KG1 (cell line): ENCODE data around the gene HSP90AA1.
"Not testable (repeated sequence)": the region's sequence is repeated elsewhere in the genome, so short reads cannot be mapped to it uniquely, and the experiment has no call there.

Experiments used
- DNase-seq: peaks from one replicate; lab custom pipeline; 2025; lab: John Stamatoyannopoulos, UW

The HSP90AA1 gene

DNA sequence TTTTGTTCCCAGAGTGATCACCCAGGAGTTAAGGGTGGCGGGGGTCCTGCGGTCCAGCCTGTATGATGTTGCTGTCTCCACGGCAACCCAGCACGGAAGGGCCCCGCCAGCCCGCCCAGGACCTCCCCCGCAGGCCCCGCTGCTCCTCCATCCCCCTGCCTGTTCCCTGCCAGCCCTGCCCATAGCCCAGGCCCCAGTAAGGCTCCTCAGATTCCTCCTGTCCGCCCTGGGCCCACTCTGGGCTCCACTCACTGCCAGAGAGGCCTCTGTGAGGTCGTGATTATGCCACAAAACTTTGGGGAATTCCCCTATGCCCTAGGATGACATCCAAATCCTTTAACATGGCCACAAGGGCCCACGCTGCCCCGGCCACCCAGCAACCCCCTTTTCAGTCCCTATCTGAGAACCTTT, 20.8 kb downstream of the HSP90AA1 start:
- DNase-seq: no peak

DNA sequence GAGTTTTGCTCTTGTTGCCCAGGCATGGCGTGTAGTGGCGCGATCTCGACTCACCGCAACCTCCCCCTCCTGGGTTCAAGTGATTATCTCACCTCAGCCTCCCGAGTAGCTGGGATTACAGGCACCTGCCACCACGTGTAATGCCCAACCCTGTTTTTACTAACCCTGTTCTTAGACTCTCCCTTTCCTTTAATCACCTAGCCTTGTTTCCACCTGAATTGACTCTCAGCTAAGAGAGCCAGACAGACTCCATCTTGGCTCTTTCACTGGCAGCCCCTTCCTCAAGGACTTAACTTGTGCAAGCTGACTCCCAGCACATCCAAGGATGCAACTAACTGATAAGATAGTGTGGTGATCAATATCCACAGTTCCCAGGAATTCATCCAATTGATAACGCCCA, 22.3 kb downstream of the HSP90AA1 start:
- DNase-seq: not testable (repeated sequence)

DNA sequence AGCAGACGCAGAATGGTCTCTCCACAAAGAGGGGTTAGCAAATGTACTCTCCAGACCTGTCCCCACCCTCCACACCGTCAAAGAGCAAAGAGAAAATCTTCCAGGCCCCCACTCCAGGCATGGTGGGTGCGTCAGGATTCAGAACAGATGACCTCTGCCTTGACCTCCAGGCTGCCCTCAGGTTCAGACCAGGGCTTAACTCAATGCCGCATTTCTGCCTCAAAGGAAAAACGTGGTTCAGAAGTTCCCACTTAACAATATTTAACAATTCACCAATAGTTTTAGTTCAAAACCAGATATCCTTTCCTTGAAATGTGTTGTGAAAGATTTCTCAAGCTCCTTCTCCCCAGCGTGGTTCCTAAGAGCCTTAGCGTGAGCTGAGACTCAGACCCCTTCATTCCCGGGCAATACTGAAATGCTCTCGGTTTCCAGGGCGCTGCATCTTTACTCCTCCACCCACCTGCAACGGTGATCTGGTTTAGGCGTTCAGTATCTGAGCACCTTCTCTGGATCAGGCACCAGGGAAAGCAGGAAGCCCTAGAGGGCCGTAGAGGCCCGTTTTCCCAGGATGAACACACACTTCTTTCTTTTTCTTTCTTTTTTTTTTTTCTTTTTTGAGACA, 22.9 kb downstream of the HSP90AA1 start:
- DNase-seq: no peak

DNA sequence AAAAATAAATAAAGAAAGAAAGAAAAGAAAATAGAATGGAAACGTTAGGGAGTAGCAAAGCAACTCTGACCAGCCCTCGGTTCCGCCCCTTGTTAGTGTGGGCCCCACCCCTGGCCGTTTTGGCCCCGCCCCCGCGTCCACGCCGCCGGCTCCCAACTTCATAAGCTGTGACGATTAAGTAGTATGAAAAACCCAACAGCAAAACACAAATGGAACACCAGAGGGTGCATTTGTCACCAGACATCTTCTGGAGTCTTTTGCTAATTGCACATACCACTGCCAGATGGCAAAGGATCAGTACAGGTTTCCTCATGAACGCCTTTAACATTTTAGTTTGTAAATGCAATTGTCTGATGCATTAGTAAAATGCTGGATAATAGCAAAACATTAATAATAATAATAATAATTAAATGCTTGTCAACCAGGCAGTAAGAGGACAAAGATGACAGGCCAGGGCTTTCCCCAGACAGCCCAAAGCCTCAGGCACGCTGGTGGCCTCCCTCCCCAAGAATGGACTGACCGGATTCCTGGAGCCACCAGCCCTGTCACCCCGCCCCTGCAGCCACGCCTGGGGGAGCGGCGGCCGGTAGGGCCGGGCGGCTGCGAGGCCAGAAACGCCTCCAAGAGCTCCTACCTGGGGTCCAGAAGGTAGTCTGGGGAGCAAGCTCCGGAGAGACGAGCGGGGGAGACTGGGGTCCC, 23.6 kb downstream of the HSP90AA1 start:
- DNase-seq: peak; percentile 72

DNA sequence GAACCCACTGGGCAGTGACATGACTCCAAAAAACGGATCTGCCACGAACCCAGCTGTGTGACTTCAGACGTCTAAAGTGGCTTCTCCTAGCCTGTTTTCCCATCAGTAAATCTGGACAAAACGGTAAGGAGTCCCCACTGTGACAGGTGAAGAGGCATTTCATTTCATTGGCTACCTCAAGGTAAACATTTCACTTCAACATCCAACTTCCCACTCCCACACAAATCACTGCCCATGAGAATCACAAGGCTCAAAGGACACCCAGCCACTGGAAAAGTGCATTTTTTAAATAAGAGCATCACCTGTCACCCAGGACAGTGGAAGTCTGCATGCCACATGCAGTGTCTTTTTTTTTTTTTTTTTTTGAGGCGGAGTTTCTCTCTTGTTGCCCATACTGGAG, 27.9 kb downstream of the HSP90AA1 start:
- no peak for DNase-seq

DNA sequence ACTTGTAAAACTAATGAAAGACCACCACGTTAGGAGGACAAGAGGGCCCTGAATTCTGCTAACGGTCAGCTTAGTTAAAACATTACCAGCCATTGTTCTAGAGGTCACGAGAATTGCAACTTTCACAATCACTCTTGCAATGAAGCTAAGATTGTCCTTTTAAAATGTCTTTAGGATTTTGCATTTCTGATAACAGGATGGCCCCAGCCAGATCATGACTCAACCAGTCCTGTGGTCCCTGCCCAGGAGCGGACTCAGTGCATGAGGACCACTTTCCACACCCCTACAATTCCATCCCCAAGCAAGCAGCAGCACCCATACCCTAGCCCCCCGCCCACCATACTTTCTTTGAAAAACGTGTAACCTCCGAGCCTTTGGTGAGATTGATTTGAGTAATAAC, 28.7 kb downstream of the HSP90AA1 start:
- no peak for DNase-seq

DNA sequence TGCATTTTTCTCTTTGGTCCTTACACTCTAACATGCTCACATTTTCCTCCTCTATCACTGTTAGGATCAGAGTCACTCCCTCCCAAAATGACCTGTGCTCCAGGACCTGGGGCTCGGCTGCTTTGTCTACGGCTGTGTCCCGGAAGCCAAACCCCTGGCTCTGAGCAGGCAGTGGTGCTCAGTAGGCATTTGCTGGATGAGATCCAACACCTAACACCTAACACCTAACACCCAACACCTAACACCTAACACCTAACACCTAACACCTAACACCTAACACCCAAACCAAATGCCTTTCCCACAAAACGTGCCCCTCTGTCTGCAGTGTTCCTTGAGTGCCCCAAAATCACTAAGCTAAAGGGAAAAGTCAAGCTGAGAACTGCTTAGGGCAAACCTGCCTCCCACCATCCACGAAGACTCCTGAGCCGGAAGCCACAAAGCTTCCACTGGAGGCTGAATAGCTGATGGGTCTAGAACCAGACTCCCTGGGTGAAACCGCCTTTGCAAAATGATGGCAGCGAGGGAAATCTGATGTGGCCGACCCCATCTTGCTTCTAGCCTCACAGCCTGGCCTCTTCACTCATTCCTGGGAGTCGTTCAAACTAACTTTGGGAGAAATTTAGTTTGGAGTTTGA, 29.2 kb downstream of the HSP90AA1 start:
- DNase-seq: no peak

DNA sequence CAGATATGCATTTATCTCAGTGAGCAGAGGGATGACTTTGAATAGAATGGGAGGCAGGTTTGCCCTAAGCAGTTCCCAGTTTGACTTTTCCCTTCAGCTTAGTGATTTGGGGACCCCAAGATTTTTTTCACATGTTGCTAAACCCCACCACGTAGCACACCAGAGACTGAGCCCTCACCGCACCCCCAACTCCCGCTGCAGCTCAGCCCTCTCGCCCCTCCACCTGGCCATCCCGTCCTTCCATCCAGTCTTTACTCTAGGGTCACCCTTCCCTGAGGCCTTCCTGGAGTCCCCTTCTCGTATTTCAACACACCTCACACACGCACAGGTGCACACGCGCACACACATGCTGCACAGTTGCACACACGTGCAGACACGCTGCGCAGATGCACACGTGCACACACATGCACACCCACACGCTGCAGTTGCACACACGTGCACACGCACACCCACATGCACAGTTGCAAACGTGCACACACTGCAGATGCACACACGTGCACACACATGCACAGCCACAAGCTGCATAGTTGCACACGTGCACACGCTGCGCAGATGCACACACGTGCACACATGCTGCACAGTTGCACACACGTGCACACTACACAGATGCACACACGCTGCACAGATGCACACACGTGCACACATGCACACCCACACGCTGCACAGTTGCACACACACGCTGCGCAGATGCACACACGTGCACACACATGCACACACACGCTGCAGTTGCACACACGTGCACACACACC, 30.0 kb downstream of the HSP90AA1 start:
- DNase-seq: no peak

DNA sequence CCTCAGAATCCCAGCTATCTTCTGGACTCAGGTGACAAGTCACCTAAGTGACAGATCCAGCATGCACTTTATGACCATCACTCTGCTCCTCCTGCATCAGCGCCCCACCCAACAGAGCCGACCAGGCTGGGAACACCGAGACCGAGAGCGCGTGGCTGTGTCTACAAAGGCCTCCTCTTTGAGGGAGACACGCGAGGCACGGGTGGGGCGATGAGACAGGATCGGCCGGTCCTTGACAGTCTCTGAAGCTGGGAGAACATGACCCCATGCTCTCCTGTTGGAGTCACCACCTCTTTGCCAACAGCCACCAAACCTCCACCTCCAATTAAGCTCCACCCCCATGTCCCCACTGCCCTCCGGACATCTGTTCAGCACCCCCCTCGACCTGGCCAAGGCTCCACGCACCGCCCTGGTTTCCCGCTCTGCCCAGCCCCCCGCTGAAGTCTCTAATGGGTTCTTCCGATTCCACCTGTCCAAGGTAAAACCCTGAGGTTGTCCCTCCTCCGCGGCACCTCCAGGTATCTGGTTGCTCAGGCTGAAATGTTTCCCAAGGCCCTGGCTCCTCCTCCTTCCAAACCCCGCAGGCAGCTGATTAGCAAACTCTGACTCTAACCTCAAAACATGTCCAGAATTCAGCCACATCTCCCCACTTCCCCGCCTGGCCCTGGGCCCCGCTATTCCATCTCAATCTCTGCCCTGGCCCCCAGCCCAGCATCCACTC, 31.5 kb downstream of the HSP90AA1 start:
- DNase-seq: no peak

DNA sequence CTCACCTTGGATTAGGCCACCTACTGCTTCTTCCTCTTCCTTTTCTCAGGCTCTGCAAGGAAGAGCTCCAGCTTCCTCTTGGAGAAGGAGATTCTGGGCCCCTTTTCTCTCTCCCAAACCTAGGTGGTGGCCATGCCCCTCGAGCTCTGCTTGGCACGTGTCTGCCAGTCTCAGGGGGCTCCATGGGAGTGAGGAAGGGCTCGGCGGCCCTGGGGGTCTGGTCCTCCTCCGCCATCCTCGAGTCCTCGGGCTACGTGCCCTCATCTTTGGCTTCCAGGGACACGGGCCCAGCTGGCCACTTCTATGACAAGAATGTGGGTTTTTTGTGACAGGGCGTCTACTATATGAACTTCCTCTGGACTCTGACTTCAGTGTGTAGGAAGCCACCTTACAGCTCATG, 34.3 kb downstream of the HSP90AA1 start:
- no peak for DNase-seq

DNA sequence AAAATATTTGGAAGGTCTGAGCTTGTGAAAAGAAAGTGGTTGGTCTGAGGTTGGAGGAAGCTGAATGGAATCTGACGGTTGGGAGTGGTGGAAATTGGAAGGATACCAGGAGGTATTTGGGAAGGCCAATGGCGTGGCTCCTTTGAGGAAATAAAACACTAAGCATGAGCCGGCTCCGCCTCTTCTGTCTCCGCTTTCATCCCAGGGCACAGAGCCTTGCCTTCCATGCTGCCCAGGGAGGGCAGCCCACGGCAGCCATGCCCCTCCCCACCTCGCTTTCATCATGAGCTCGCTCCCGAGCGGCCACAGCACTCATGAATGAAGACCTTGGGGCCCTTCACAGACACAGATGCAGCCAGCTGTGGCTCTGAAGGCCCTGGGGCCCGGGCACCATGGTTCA, 36.2 kb downstream of the HSP90AA1 start:
- no peak for DNase-seq

DNA sequence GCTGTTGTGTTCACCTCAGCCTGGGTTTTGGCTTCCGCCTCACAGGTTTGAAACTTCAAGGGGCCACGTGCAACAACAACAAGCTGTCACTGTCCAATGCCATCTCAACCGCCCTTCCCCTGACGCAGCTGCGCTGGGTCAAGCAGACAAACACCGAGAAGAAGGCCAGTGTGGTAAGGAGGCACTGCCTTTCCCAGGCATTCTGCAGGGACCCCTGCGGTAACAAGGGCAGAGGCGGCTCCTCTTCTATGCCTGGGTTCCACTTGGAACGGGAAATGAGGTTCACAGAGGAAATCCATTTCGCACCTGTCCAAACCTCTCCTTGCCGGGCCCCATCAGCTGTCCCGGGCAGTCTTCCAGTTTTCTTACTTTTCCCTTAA, 36.8 kb downstream of the HSP90AA1 start:
- no peak for DNase-seq

DNA sequence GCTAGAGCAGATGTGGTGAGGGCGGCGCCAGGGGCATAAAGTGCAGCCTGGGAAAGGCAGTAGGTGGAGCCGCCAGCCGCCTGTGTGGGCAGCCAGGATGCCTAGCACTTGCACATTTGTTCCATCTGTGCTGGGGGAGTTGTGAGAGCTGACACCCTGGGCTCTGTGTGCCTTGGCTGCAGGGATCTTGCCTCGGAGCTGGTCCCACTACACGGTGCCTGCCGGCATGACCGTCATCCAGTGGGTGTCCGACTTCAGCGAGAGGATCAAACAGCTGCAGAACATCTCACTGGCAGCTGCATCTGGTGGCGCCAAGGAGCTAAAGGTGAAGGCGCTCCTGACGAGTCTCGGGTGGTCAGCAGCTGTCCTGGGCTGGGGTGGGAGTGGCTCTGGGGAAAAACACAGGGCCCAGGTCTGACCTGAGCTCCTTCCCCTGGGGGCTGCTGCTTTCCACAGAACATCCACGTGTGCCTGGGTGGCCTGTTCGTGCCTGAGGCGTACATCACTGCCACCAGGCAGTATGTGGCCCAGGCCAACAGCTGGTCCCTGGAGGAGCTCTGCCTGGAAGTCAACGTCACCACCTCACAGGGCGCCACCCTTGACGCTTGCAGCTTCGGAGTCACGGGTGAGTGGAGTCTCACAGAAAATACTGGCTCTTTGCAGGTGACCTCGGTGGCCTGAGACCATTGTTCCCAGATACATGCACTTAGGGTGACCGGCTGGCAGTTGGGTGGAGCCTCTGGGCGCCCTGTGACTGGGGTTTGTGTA, 37.4 kb downstream of the HSP90AA1 start:
- DNase-seq: no peak

DNA sequence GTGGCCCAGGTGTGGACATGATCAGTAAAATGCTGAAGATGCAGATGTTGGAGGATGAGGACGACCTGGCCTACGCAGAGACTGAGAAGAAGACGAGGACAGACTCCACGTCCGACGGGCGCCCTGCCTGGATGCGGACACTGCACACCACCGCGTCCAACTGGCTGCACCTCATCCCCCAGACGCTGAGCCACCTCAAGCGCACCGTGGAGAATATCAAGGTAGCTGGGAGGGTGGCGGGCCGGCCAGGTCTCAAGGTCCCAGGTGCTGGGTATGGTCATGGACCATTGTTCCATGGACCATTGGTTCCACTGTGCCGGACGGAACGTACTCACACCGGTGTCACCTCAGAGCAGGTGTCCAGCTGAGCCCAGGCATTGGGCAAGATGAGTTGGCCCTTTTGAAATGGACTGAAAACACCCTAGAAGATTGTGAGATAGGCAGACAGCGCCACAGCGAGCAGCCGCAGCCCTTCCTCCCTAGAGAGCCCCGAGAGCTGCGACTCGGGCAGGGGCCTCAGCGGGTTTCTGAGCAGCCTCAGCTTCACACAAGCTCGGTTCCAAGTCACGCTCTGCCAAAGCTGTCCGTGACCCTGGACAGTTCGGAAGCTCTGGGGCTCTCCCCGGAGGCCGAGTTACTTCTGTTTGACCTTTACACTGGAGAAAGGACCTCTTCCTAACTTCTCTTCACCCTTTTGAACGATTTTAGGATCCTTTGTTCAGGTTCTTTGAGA, 38.9 kb downstream of the HSP90AA1 start:
- DNase-seq: no peak

DNA sequence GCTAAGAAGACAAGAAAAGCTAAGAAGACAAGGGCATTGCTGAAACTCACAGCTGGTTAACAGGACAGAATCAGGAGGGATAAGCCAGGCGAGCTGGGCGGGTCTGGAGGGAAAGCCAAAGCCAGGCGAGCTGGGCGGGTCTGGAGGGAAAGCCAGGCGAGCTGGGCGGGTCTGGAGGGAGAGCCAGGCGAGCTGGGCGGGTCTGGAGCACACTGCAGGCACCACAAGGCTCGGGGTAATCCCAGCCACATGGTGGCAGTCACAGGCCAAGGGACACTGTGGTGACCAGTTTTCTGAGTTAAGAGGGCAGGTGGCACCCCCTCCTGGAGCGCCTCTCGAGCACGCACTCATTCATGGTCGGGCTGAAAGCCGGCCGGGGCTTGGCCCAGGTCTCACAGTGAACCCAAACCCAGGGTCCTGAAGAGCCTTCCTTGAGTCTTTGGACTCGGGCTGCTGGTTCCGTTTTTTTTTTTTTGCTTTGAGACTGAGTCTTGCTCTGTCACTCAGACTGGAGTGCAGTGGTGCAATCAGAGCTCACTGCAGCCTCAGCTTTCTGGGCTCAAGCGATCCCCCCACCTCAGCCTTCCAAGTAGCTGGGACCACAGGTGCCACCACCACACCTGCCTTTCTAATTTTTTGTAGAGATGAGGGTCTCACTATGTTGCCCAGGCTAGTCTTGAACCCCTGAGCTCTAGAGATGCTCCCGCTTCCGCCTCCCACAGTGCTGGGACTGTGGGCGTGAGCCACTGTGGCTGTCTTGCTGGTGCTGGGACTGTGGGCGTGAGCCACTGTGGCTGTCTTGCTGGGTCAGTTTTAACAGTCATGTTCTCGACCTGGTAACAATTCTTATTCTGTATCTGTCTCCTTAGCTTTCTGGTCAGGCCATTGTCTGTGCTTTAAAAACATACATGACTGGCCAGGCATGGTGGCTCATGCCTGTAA, 40.2 kb downstream of the HSP90AA1 start:
- DNase-seq: no peak

DNA sequence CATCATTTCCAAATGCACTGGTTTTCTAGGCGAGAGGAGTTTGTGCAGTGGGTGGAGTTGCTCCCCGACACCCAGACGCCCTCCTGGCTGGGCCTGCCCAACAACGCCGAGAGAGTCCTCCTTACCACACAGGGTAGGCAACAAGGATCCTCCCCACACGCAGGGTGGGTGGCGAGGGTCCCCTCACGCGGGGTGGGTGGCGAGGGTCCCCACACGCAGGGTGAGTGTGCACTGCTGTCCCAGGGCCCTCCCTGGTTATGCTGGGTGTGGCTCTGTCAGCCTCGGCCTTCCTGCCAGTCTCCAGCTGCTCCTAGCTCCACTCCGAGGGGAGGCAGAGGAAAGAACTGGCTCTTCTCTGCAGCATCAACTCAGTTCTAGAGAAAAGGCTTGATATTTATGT, 42.3 kb downstream of the HSP90AA1 start:
- DNase-seq: no peak

DNA sequence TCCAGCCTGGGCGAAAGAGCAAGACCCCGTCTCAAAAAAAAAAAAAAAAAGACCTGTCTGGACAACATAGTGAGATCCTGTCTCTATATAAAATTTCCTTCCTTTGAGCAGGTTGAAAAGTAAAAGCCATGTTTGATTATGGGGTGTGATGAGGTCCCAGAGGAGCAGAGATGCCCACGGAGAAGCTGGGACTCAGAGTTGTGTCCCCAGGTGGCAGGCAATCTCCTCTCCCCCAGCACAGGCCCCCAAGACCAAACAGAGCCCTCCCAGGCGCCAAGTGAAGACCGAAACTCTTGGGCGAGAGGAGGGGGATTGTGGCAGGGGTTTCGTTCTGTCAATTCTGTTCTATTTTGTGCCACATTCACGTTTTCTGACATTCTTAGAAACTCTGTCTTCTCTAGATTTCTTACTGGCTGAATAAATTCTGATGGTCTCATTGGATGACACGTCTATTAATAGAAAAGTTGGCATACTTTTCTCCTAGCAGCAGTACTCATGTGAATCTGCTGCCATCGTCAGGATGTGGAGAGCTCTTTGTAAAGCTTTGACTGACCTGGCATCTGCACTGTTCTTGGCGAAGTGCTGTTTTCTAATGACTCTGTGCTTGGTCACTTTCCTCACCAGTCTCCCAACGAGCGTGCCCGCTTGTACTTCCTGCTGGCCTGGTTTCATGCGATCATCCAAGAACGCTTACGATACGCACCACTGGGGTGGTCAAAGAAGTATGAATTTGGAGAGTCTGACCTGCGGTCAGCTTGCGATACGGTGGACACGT, 43.4 kb downstream of the HSP90AA1 start:
- no peak for DNase-seq

DNA sequence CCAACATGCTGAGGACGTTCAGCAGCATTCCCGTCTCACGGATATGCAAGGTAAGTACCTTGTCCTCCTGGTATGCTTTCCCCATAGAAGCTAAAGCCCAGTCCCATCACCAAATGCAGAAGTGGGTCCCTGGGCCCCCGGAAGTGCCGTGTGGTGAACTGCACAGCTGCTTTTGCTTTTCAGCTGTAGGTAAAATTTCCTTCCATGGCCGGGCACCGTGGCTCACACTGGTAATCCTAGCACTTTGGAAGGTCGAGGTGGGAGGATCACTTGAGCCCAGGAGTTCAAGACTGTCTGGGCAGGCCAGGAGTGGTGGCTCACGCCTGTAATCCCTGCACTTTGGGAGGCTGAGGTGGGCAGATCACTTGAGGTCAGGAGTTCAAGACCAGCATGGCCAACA, 44.1 kb downstream of the HSP90AA1 start:
- no peak for DNase-seq

DNA sequence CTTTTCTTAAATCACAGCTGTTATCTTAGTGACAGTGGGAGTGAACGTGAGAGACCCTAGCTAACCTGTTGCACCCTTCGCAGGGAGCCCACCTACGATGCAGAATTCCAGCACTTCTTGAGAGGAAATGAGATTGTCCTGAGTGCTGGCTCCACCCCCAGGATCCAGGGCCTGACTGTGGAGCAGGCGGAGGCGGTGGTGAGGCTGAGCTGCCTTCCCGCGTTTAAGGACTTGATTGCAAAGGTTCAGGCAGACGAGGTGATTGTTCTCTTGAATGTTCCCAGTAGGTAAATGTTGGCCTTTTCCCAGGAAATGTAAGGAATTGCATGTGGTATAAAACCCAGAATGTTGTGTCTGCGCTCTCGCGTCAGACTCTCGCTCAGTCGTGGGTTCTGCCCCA, 46.7 kb downstream of the HSP90AA1 start:
- DNase-seq: no peak
